B cell (primary cell): Measurements from ENCODE around the gene IQCH. TPM values are rescaled to one million over a fixed set of nuclear protein-coding genes. Genes with fewer than 3 reads are reported as not detected.

ENCODE experiments used
- ATAC-seq: fragments of 200-7000 bp; cut with Tn5 transposase; one replicate; pipeline ENCODE4 v1.10.0; 2021; ENCODE audit warnings: low read depth, mild to moderate bottlenecking, moderate number of reproducible peaks, moderate library complexity
- CTCF ChIA-PET: fragments of 350-600 bp; sonication (Branson Sonifier 250); formaldehyde crosslinking; loops from one replicate; lab custom pipeline; 2021; ENCODE audit warnings: antibody characterized with exemption, inconsistent platforms; lab: Charles Lee
- POLR2A ChIA-PET: fragments of 350-600 bp; sonication (Branson Sonifier 250); formaldehyde crosslinking; loops from one replicate; lab custom pipeline; 2021; ENCODE audit warnings: antibody characterized with exemption; lab: Charles Lee
- DNase-seq: peaks from one replicate; pipeline ENCODE4 v3.0.0; 2013
- H2AFZ ChIP-seq: 2 replicates; pipeline ENCODE4 v1.6.1; 2012; ENCODE audit warnings: mild to moderate bottlenecking, low read depth, low read length; ENCODE audit not compliant: insufficient read depth, poor library complexity, severe bottlenecking
- H3K27ac ChIP-seq, 2 donors: 1 replicate in 1 of 2; 2 replicates in 1 of 2; pipeline ENCODE4 v1.5.1; 2012 to 2013; ENCODE audit warnings: low read length in 2 of 2, mild to moderate bottlenecking in 2 of 2, moderate library complexity in 1 of 2
- H3K27me3 ChIP-seq, 4 experiments: fragments of 200-600 bp in 1 of 4; sonication (generic) in 1 of 4; replicated peaks in 1 of 4; 1 replicate in 2 of 4; 2 replicates in 2 of 4; pipeline versions ENCODE4 v1.6.1 to v1.7.0; 2013 to 2016; ENCODE audit warnings: low read length in 3 of 4, mild to moderate bottlenecking in 2 of 4, mixed read lengths in 1 of 4, moderate library complexity in 1 of 4; ENCODE audit not compliant: insufficient read depth in 4 of 4, control insufficient read depth in 3 of 4; ENCODE audit errors: control extremely low read depth in 1 of 4
- H3K36me3 ChIP-seq, 2 experiments: replicated peaks in 1 of 2; 1 replicate in 1 of 2; 2 replicates in 1 of 2; pipeline versions ENCODE4 v1.6.1 to v1.7.1; 2013; ENCODE audit warnings: low read length in 1 of 2; ENCODE audit not compliant: insufficient read depth in 2 of 2, control insufficient read depth in 1 of 2; ENCODE audit errors: control extremely low read depth in 1 of 2, extremely low read depth in 1 of 2
- H3K4me1 ChIP-seq, 2 donors: fragments of 200-600 bp in 1 of 2; sonication (generic) in 1 of 2; 1 replicate in 1 of 2; 2 replicates in 1 of 2; pipeline versions ENCODE4 v1.5.1 to v1.6.1; 2013 to 2017; ENCODE audit warnings: low read length in 2 of 2; ENCODE audit not compliant: control insufficient read depth in 2 of 2, insufficient read depth in 2 of 2
- H3K4me2 ChIP-seq: replicated peaks from 2 replicates; pipeline ENCODE3; 2012; ENCODE audit warnings: mild to moderate bottlenecking, low read depth, low read length; ENCODE audit not compliant: poor library complexity, severe bottlenecking
- H3K4me3 ChIP-seq, 5 experiments: fragments of 200-600 bp in 1 of 5; sonication (generic) in 1 of 5; 1 replicate in 3 of 5; 2 replicates in 2 of 5; pipeline versions ENCODE4 v1.5.1 to v1.7.0; 2011 to 2016; ENCODE audit warnings: low read length in 4 of 5, mild to moderate bottlenecking in 4 of 5, low read depth in 2 of 5, control low read depth in 1 of 5, moderate library complexity in 1 of 5; ENCODE audit not compliant: insufficient read depth in 1 of 5; ENCODE audit errors: control extremely low read depth in 1 of 5, extremely low read depth in 1 of 5
- H3K79me2 ChIP-seq: fragments of 200-600 bp; sonication (generic); one replicate; pipeline ENCODE4 v1.6.0; 2016; ENCODE audit warnings: low read length; ENCODE audit not compliant: control insufficient read depth, insufficient read depth
- H3K9ac ChIP-seq: fragments of 200-600 bp; sonication (generic); 2 replicates; pipeline ENCODE4 v1.6.1; 2017; ENCODE audit warnings: mild to moderate bottlenecking, low read length, moderate library complexity
- H3K9me3 ChIP-seq, 3 donors: one replicate each; pipeline versions ENCODE4 v1.6.1 to v1.7.1; 2013; ENCODE audit warnings: low read length in 2 of 3; ENCODE audit not compliant: control insufficient read depth in 2 of 3, insufficient read depth in 1 of 3; ENCODE audit errors: control extremely low read depth in 1 of 3
- H4K20me1 ChIP-seq: 2 replicates; pipeline ENCODE4 v1.6.0; 2012; ENCODE audit warnings: mild to moderate bottlenecking, low read length; ENCODE audit not compliant: insufficient read depth, control insufficient read depth, poor library complexity, severe bottlenecking
- H3K27ac Mint-ChIP-seq: one replicate; pipeline ENCODE4 v1.8.0; 2021; ENCODE audit warnings: mixed read lengths
- H3K27me3 Mint-ChIP-seq: one replicate; pipeline ENCODE4 v1.8.0; 2021; ENCODE audit warnings: mixed read lengths
- H3K4me1 Mint-ChIP-seq: one replicate; pipeline ENCODE4 v1.8.0; 2021; ENCODE audit warnings: mixed read lengths
- H3K4me3 Mint-ChIP-seq: one replicate; pipeline ENCODE4 v1.8.0; 2021; ENCODE audit warnings: mixed read lengths
- H3K9me3 Mint-ChIP-seq: one replicate; pipeline ENCODE4 v1.8.0; 2022; ENCODE audit warnings: mixed read lengths; ENCODE audit not compliant: insufficient read depth
- EZH2 ChIP-seq: IDR thresholded peaks from 2 replicates; pipeline ENCODE4 v1.6.1; 2012; ENCODE audit warnings: borderline replicate concordance, low read depth, mild to moderate bottlenecking, moderate library complexity, low read length; ENCODE audit not compliant: insufficient read depth, poor library complexity, severe bottlenecking
- WGBS: methylation state at CpG from one replicate; pipeline ENCODE4 v1.1.5; 2013; ENCODE audit warnings: missing lambda C conversion rate; ENCODE audit not compliant: insufficient coverage; 5-methylcytosine and 5-hydroxymethylcytosine counted together
- intact Hi-C: fragments of 100-400 bp; cut with micrococcal nuclease; formaldehyde crosslinking; loops from one replicate; pipeline ENCODE4 v1.10.0; 2022
- polyA plus RNA-seq: library from polyadenylated mRNA; depleted of rRNA; stranded (reverse); fragments of >200 nt; gene quantifications from 2 replicates; pipeline ENCODE4 v1.2.3, GENCODE V29; 2012
- total RNA-seq, 2 donors: library from RNA; stranded (reverse); fragments of 120-200 nt in 1 of 2; gene quantifications; 1 replicate in 1 of 2; 2 replicates in 1 of 2; pipeline versions ENCODE4 v1.2.3 to v1.2.4, GENCODE V29; 2013 to 2022
- TF ChIP-seq, protein P1 (sequence below): fragments of 200-600 bp; IDR thresholded peaks from one replicate; pipeline ENCODE4 v1.8.0; 2022; ENCODE audit warnings: antibody characterized with exemption, mild to moderate bottlenecking

IQCH gene
- total and polyA plus RNA-seq, 2 donors (not counting 1 experiment from before 2014, with no cell fraction given): 1.6 TPM; not detected in 1

DNA sequence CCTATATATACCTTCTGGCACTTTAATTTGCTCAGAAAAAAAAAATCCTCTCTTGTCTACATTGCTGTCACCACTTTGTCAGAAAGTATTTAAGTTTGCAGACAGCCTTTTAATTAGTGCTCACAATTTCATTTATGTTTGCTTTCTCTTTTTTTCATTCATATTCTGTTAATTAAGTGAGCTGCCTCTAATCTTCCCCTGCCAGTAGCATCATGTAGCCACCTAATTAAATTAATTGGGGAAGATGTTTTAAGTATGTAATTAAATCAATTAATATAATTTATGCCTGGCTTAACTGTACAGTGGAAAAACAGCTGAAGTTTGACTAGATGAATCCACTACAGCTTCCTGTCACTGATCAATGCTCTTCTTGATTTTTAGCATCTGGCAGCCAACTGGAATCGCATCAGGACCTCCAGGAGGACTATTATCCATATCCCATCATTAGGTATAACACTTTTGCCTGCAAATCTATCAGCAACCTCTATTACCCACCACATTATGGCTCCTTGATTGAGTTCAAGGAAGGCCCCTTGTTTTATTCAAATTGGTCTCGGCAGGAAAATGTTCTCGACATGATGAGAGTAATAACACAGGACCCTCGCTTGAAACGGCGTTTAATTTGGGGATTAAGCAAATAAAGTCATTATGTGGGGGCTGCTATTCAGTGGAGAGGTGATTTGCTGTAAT, 118.5 kb downstream of the IQCH start:
- H3K4me1 Mint-ChIP-seq: no peaks in the 10 kb centered on the region
- H3K9me3 Mint-ChIP-seq: no peaks in the 10 kb centered on the region
- no peaks in the 10 kb centered on the region for H3K4me1 ChIP-seq
- H3K4me2 ChIP-seq: no peak overlapping the region
- intact Hi-C loops: no loop called here
- H3K27me3 ChIP-seq: peaks cover 0 to 6% (median 2%) of the 10 kb centered on the region in 4 experiments
- no peak overlapping the region for H2AFZ ChIP-seq
- no peaks in the 10 kb centered on the region for H4K20me1 ChIP-seq
- H3K9me3 ChIP-seq: no peaks in the 10 kb centered on the region
- 89% methylated on average over 6 of the region's 6 CpGs for WGBS
- ChIA-PET POLR2A (no interaction called here), CTCF (interaction anchor here (0.7 kb wide), 1 partner anchor 878 kb away, joined by 3 read pairs; no protein-coding TSS in a partner anchor)
- H3K27ac Mint-ChIP-seq: no peak overlapping the region
- no peak overlapping the region for H3K4me3 Mint-ChIP-seq
- no peaks in the 10 kb centered on the region for H3K36me3 ChIP-seq
- H3K79me2 ChIP-seq: no peaks in the 10 kb centered on the region
- no peak overlapping the region for H3K4me3 ChIP-seq
- H3K27ac ChIP-seq: no peak overlapping the region
- ATAC-seq: no peak
- no peak overlapping the region for H3K9ac ChIP-seq
- H3K27me3 Mint-ChIP-seq: peaks cover 28% of the 10 kb centered on the region
- TF ChIP-seq EZH2: no peak
- TF ChIP-seq, protein P1, sequence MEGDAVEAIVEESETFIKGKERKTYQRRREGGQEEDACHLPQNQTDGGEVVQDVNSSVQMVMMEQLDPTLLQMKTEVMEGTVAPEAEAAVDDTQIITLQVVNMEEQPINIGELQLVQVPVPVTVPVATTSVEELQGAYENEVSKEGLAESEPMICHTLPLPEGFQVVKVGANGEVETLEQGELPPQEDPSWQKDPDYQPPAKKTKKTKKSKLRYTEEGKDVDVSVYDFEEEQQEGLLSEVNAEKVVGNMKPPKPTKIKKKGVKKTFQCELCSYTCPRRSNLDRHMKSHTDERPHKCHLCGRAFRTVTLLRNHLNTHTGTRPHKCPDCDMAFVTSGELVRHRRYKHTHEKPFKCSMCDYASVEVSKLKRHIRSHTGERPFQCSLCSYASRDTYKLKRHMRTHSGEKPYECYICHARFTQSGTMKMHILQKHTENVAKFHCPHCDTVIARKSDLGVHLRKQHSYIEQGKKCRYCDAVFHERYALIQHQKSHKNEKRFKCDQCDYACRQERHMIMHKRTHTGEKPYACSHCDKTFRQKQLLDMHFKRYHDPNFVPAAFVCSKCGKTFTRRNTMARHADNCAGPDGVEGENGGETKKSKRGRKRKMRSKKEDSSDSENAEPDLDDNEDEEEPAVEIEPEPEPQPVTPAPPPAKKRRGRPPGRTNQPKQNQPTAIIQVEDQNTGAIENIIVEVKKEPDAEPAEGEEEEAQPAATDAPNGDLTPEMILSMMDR: no peak
- DNase-seq: no peak

DNA sequence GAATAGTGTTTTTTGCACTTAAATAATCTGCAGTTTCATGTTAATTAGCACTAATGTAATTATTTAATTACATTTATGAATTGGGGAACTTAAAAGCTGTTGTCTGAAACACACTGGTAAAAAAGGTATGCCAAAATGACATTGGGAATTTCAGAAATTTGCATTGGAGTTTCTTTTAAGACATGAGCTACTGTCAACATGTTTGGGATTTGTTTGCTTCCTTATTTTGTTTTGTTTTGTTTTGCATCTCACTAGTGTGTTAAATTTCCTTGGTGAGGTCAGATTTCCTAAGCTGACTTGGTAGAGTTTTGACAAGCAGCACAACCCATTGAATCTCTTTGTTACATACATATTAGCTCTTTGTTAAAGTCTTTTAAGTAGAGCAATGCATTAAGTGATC, 119.4 kb downstream of the IQCH start:
- CTCF ChIA-PET: no interaction called here
- H3K9me3 Mint-ChIP-seq: no peaks in the 10 kb centered on the region
- no peak for ATAC-seq

More for the DNA sequence above, 119.4 kb downstream of the IQCH start:
- no peak overlapping the region for H2AFZ ChIP-seq
- no peak overlapping the region for H3K27ac ChIP-seq
- H3K27me3 ChIP-seq: peaks cover 0 to 6% (median 2%) of the 10 kb centered on the region in 4 experiments
- POLR2A ChIA-PET: no interaction called here
- no peak overlapping the region for H3K4me3 Mint-ChIP-seq
- H3K9ac ChIP-seq: no peak overlapping the region
- no peaks in the 10 kb centered on the region for H3K36me3 ChIP-seq
- H3K4me1 ChIP-seq: no peaks in the 10 kb centered on the region
- no peak overlapping the region for H3K4me2 ChIP-seq
- no peak overlapping the region for H3K27ac Mint-ChIP-seq
- H4K20me1 ChIP-seq: no peaks in the 10 kb centered on the region
- no peak for TF ChIP-seq EZH2
- TF ChIP-seq, protein P1: no peak
- H3K4me3 ChIP-seq: no peak overlapping the region
- peaks cover 31% of the 10 kb centered on the region for H3K27me3 Mint-ChIP-seq
- intact Hi-C loops: no loop called here
- no peaks in the 10 kb centered on the region for H3K79me2 ChIP-seq
- no peaks in the 10 kb centered on the region for H3K9me3 ChIP-seq
- DNase-seq: no peak
- no peaks in the 10 kb centered on the region for H3K4me1 Mint-ChIP-seq
